GM21515 (cell line): ENCODE measurements around the gene UBXN11.

ENCODE experiments used
- ATAC-seq: cut with Tn5 transposase; IDR thresholded peaks from one replicate; pipeline ENCODE4 v1.9.1; 2021; ENCODE audit not compliant: unreplicated experiment

UBXN11 gene

GRCh38 chr1:26306290-26307229 is at the start of gene UBXN11:
Gene UBXN11 (minus strand): TSS chr1:26306636. CDS start chr1:26302883, 3,753 bp downstream.
- peak; percentile 97 for ATAC-seq

GRCh38 chr1:26356106-26356505 is 49.7 kb upstream of the UBXN11 start:
- ATAC-seq, result no peak

GRCh38 chr1:26354972-26355371 is 48.5 kb upstream of the UBXN11 start:
- ATAC-seq, result no peak

- ATAC-seq, result no peak
Measured at GRCh38 chr1:26353976-26354820, 47.8 kb upstream of the UBXN11 start, which contains the start of gene CRYBG2. Gene CRYBG2 (minus strand): TSS chr1:26354130. CDS start chr1:26346657, 7,473 bp downstream.

- no peak for ATAC-seq
Measured at GRCh38 chr1:26353210-26353859, 46.9 kb upstream of the UBXN11 start.

GRCh38 chr1:26352338-26352679 is 45.9 kb upstream of the UBXN11 start:
- ATAC-seq, result no peak

GRCh38 chr1:26351590-26352337 is 45.3 kb upstream of the UBXN11 start:
- no peak for ATAC-seq

- no peak for ATAC-seq
Measured at GRCh38 chr1:26350701-26351589, 44.5 kb upstream of the UBXN11 start.

GRCh38 chr1:26350343-26350700 is 43.9 kb upstream of the UBXN11 start:
- no peak for ATAC-seq

- ATAC-seq, result no peak
Measured at GRCh38 chr1:26349877-26350244, 43.4 kb upstream of the UBXN11 start.

GRCh38 chr1:26349188-26349876 is 42.9 kb upstream of the UBXN11 start:
- no peak for ATAC-seq

- ATAC-seq, result no peak
Measured at GRCh38 chr1:26346274-26347033, 40.0 kb upstream of the UBXN11 start.

GRCh38 chr1:26345718-26346117 is 39.3 kb upstream of the UBXN11 start:
- no peak for ATAC-seq

- ATAC-seq, result no peak
Measured at GRCh38 chr1:26344147-26344920, 37.9 kb upstream of the UBXN11 start.

- no peak for ATAC-seq
Measured at GRCh38 chr1:26340047-26340481, 33.6 kb upstream of the UBXN11 start.

GRCh38 chr1:26338670-26339069 is 32.2 kb upstream of the UBXN11 start:
- ATAC-seq, result no peak

GRCh38 chr1:26337625-26338024 is 31.2 kb upstream of the UBXN11 start:
- ATAC-seq, result no peak

- ATAC-seq, result no peak
Measured at GRCh38 chr1:26337206-26337535, 30.7 kb upstream of the UBXN11 start.
